HG02981 (cell line): Measurements from ENCODE around the gene CCDC138.

Experiments used
- ATAC-seq: cut with Tn5 transposase; IDR thresholded peaks from one replicate; pipeline ENCODE4 v1.9.1; 2021; ENCODE audit warnings: mild to moderate bottlenecking, moderate library complexity; ENCODE audit not compliant: unreplicated experiment

The CCDC138 gene

DNA sequence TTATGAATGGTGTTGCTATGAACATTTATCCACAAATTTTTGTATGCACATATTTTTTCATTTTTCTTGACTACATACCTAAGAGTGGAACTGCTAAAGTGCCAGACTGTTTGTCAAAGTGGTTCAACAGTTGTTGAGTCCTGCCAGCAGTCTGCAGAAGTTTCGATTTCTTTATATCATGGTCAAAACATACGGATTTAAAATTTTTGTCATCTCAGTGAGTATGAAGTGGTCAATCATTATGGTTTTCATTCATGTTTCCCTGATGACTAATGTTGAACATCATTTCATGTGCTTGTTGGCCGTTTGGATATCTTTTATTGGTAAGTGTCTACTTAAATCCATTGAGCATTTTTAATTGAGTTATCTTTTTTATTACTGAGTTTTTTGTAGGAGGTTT lies 39.2 kb downstream of the CCDC138 start:
- ATAC-seq: no peak

DNA sequence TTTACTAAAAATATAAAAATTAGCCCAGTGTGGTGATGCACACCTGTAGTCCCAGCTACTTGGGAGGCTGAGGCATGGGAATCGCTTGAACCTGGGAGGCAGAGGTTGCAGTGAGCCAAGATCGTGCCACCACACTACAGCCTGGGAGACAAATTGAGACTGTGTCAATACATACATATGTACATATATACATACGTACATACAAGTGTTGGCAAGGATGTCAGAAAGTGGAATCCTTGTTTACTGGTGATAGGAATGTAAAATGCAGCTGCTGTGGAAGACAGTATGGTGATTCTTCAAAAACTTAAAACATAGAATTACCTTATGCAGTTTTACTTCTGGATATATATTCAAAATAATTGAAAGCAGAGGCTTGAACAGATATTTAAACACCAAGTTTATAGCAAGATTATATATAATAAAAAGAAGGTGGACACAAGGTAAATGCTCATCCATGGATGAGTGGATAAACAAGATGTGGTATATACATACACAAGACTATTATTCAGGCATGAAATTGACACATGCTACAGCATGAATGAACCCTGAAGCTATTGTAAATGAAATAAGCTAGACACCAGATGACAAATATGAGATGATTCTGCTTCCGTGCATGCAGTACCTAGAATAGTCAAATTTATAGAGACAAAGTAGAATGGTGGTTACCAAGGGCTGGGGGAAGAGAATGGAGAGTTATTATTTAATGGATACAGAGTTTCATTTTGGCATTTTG lies 43.2 kb downstream of the CCDC138 start:
- ATAC-seq: no peak

DNA sequence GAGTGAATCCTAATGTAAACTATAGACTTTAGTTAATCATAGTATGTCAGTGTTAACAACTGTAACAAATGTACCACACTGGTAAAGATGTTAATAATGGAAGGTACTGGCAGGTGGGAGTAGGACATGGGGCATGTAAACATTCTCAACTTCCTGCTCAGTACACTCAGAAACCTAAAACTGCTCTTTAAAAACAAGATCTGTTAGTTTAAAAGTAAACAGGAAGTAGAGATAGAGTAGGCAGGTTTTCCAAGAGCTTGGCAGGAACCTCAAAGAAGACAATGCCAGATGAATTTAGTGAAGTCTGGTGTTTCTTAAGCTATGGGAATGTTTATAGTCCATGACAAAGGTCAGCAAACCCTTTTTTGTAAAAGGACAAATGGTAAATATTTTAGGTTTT lies 46.6 kb downstream of the CCDC138 start:
- no peak for ATAC-seq

DNA sequence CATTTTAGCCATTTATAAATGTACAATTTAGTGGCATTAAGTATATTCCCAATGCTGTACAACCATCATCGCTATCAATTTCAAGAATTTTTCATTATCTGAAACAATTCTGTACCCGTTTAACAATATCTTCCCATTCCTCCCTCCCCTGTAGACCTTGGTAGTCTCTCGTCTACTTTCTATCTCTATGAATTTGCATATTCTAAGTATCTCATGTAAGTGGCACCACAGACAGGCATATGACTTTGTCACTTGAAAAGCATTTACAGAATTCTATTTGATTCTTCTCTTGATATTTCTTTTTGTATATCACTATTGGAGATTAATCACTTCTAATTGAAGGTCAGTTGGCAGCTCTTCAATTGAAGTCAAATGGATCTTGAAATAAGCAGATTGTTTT lies 48.0 kb downstream of the CCDC138 start:
- ATAC-seq: no peak

DNA sequence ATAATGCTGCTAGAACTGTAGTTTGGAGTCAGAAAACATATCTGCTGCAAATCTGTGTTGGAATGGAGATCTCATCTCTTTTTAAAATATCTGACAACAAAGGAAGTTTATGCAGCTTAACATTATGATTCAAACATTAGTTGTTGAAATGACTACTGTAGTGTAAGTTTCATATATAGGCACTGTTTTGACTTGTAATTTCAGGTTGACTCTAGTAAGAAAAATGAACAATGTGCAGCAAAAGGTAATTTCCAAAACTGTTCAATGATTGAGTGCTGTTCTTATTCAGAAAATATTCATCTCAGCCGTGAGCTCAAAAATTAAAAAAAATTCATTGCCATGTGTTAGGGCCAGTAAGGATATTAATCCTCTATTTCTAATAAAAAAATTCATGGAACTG lies 48.5 kb downstream of the CCDC138 start:
- no peak for ATAC-seq

DNA sequence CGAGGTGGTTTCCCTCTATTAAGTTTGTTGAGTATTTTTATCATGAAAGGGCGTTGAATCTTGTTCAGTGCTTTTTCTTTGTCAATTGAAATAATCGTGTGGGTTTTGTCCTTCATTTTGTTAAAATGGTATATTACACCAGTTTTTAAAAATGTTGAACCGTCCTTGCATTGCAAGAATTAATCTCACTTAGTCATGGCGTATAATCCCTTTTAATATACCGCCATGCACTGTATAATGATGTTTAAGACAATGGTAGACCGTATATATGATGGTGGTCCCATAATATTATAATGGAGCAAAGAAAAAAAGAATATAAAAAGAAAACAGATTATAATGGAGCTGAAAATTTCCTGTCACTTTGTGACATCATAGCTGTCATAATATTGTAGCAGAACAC lies 50.6 kb downstream of the CCDC138 start:
- ATAC-seq: no peak

DNA sequence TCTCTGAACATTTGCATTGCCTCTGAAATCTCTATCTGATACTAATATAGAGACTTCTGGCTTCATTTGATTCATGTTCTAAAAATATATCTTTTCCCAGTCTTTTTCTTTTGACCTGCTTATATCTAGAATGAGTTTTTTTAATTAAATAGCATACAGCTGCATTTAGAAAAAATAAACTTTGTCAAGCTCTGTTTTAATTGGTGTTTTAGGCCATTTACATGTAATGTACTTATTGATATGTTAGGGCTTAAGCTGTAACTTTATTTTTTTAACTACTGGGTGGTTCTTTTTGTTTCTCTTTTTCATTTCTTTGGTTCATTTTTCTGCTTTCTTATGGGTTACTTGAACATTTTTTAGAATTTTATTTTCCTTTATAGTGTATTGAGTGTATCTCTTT lies 54.9 kb downstream of the CCDC138 start:
- ATAC-seq: no peak

DNA sequence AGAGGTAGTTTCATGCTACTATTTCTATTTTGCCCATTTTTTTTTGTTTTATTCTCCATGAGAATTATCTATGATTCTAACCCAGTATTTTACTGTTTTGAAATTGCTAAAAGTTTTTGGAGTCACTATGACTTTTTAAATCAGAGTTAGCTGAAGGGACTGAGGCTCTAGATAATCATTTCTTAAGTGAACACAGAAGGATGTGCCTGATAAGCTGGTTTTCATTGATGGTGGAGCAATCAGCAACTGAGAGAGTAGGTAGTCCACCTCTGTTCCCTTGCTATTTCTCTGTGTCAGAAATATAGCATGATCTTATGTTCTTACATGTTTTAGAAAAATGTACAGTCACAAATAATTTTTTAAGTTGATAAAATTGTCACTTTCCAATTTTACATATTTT lies 59.4 kb downstream of the CCDC138 start:
- ATAC-seq: no peak

DNA sequence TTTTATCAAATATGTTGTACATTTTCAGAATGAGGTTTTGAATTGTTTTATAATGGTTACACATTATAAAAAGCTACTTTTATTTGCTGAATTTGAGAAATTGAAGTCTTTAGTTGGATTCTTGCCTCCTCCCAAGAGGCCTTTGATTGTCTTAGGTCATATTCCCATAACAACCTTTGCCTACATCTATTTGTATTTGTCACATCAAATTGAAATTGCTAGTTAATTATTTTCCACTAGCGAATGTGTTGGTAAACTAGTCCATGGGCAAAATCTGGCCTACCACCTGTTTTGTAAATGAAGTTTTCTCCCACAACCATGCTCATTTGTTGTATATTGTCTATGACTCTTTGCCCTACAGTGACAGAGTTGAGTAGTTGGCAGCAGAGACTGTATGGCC lies 60.4 kb downstream of the CCDC138 start:
- ATAC-seq: no peak

DNA sequence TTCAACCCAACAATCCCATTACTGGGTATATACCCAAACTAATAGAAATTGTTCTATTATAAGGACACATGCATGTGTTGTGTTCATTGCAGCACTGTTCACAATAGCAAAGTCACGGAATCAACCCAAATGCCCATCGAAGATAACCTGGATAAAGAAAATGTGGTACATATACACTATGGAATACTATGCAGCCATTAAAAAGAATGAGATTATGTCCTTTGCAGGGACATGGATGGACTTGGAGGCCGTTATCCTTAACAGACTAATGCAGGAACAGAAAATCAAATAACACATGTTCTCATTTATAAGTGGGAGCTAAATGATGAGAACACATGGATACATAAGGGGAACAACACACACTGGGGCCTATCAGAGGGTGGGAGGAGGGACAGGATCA lies 65.8 kb downstream of the CCDC138 start:
- ATAC-seq: no peak

DNA sequence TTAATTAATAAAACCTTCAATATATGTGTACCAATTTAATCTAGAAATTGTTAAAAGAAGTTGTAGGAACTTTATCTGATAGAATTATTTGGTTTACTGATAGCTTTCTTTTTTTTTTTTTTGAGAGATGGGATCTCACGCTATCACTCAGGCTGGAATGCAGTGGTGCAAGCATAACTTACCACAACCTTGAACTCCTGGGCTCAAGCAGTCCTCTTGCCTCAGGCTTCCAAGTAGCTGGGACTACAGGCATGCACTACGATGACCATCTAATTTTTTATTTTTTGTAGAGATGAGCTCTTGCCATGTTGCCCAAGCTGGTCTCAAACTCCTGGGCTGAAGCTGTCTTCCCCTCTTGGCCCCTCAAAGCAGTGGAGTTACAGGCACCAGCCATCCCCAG lies 66.8 kb downstream of the CCDC138 start:
- ATAC-seq: no peak

DNA sequence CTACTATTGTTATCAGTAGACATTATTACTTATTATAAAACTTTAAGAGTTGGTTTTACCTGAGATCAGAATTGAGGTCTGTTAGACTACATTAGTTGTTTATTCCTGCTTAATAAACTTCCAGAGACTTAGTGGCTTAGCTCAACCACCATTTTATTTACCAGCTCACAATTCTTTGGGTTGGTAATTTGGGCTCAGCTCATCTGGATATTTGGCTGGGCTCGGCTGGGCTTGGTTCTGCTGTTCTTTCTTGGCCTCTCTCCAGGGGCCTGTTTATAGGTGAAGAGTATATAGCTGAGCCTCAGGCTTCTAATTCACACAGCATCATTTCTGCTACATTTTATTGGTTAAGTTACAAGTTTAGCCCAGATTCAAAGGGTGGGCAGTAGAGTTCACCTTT lies 67.9 kb downstream of the CCDC138 start:
- no peak for ATAC-seq

DNA sequence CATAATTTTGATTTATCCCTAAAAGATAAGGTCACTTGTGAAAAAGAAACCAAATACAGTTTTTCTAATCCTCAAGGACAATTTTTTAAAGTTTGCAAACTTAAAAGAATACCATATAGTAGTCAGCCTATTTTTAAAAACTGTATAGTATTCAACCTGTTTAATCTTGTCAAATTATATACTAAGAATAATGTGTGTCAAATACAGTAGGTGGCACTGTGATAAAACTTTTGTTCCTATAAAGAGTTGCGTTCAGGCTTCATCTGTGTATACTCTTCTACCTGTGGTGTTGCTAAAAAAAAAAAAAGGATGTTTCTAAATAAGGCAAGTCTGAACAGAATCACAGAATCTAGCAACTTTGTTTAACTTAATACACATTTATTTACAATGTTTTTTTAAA lies 68.6 kb downstream of the CCDC138 start:
- ATAC-seq: no peak

DNA sequence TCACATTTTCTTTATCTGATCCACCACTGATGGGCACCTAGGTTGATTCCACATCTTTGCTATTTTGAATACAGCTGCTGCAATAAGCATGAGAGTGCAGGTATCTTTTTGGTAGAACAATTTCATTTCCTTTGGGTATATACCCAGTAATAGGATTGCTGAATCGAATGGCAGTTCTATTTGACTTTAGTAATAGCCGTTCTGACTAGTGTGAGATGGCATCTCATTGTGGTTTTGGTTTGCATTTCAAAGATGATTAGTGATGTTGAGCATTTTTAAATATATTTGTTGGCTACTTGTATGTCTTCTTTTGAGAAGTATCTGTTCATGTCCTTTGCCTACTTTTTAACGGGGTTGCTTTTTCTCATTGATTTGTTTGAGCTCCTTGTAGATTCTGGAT lies 72.3 kb downstream of the CCDC138 start:
- ATAC-seq: no peak

DNA sequence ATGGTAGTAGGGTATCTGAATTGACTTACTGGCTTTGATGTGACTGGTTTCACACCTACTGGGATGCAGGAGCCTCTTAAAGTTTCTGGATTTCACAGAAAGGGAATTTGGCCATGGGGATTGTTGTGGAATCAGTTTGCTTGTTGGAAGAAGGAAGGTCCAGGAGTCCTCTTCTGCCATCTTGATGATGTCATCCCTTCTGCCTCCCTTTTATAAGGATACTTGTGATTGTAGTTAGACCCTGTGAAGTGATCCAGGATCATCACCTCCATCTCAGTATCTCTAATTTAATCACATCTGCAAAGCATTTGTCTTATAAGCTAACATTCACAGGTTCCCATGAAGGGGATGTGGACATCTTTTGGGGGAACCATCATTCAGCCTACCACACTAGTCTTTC lies 79.5 kb downstream of the CCDC138 start:
- no peak for ATAC-seq

DNA sequence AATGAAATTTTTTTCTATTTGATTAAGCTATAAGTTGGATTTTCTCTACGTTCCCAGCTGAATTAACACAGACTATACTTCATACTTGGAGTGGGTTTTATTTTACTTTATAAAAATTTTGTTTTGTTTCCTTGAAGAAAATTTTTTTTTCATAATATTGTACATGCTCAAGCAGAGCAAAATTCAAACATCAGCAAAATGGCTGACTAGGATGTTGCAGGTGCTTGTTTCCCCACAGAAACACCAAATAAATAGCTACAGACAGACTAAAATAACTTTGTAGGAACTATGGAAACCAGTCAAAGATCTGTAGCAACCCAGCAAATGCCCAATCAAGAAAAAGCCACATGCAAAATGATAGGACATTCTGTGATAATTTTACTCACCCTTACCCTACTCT lies 82.3 kb downstream of the CCDC138 start:
- ATAC-seq: no peak

DNA sequence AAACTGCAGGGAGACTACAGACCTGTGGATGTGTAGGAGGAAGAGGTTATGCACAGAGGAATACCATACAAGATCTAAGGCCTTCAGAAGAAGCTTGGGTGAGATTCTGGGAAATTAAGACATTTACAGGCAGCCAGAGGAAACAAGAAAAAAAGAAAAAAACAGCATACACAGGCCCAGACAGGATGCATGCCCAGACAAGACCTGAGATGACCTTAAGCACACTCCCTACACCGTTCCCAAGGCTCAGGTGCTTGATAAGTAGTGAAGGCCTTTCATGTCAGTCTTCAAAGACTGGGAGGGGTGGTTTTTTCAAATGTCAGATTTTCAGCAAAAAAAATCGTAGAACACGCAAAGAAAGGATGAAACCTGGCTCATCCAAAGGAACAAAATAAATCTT lies 83.0 kb downstream of the CCDC138 start:
- ATAC-seq: no peak

DNA sequence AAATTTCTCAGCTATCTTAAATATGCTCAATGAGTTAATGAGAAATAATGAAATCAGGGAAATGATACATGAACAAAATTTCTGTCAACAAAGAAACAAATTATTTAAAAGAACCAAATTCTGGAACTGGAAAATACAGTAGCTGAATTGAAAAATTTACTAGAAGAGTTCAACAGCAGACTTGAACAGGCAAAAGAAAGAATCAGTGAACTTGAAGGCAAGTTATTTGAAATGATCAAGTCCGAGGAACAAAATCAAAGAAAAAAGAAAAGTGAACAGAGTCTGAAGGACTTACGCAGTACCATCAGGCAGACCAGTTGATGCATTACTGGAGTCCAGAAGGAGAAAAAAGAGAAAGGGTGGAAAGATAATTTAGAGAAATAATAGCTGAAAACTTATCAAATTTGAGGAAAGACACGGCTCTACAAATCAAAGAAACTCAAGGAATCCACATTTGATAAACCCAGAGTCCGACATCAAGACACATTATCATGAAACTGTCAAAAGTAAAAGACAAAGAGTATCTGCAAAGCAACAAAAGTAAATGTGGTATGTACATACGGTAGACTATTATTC lies 83.6 kb downstream of the CCDC138 start:
- no peak for ATAC-seq

DNA sequence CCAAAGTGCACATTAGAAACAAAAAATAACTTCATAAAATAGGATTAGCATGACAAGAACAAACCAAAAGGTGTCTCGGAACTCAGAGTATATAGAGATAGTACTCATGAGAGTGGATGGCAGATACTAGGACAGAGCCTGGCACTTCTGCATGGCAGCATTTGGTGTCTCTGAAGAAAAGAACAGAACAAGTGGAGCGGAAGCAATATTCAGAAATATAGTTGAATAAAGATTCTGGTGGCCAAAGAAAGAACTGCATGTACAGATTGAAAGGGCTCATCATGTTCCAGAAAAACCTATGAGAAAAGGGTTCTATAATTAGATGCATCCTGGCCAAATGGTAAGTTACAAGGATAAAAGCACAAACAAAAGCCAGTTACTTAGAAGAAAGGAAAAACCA lies 90.9 kb downstream of the CCDC138 start:
- no peak for ATAC-seq

DNA sequence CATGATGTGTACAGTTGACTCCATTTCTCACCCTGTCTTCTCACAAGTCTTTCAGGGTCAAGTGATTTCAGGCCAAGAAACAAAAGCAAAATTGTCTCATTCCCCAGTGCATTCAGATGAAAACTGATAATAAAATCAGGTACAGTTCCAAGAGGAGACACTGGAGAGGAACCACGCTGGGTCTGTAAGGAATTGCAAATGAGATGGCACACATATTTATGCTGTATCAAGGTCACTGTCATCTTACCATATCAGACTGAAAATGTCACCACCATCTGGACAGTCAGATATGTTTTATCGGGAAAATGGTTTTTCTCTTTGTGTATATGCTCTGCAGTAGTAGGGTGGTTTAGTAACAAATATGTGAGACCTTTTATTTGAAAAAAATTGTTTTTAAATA lies 91.7 kb downstream of the CCDC138 start:
- ATAC-seq: no peak

DNA sequence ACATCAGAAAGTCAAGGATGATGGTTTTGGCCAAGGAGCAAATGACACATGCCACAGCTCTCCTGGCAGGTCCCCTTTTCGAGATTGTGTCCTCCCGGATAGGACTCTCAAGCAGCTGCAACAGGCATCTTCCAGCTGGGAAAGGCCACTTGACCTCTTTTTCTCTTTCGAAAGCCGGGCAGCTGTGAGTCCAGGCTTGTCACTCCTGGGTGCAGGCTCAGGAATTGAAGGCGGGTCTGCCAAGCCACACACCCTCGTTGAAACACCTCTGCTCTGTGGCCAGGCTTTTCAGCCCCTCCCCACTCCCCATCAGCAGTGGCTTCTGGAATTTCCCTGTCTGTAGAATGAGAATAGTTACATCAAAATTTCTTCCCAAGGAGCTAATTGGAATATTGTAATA lies 98.0 kb downstream of the CCDC138 start:
- no peak for ATAC-seq

DNA sequence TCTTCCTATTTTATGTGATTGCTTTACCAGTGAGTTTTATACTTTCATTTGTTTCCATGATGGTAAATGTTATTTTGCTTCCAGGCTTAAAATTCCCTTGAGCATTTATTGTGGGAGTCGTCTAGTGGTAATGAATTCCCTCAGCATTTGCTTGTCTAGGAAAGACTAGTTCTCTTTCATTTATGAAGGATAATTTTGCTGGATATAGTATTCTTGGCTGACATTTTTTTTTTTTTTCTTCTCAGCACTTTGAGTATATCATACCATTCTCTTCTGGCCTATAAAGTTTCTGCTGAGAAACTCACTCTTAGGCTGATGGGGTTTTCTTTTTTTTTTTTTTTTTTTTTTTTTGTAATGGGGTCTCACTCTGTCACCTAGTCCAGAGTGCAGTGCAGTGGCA lies 103.3 kb downstream of the CCDC138 start:
- ATAC-seq: no peak

DNA sequence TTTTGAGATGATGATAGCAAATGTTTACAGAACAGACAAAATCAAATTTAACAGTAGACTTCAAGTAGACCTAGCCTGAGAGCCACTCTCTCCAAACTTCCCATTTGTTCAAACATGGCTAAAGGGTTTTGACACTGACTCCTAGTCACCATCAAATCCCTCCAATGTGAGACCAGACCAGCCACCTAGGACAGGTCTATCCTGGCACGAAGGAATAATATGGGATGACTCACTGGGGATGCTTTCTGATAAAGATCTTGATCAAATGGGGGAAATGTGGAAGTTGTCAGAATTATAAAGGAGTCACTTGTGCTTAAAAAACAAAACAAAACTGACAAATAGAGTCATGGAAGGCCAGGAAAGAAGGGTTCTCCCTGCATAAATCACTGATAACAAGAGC lies 106.7 kb downstream of the CCDC138 start:
- ATAC-seq: no peak
